ENCODE measurements around the gene ZNF236. TPM values are rescaled to one million over a fixed set of nuclear protein-coding genes. Genes with fewer than 3 reads are reported as not detected.

The ZNF236 gene
- total RNA-seq, 1 donor from 2014 or later, result 20.4 TPM

DNA sequence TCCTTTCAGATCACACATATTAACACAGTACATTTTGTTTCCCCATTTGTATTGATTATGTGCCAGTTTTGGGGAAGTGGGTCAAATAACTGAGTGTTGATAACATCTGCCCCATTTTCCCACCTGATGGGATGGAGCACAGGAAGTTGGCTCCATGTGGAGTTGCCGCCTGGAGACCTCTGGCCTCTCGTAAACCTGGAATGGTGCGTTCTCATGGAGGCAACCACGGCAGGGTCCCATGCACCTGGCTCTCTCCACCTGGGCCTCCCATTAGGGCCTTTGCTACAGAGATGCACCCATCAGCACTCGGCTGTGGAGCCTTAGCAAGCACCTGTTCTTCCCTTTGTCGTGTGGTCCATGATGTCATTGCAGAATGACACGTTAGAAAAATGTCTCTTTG, 179.6 kb downstream of the ZNF236 start:
- Mint-ChIP-seq H3K4me1 (ENCODE audit: unreplicated experiment) (peaks cover 17% of the 10 kb centered on the region), H3K9me3 (ENCODE audit: unreplicated experiment) (no peaks in the 10 kb centered on the region)

DNA sequence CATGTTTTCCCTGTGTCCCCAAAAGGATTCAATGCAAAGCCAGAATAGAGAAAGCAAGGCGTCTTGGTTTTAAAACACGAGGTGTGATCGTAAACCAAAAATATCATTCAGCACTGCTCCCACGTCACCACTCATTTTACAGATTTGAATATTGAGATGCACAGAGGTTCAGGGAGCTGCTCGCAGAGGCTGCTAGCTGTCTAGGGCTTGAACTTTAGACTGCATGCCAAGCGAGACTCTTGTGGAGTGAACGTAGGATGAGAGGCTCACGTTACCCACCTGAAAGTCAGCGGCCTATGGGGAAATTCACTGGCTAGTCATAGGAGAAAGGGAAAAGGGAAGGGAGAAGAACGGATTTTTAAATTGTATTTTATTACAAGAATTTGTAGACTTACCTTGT, 180.1 kb downstream of the ZNF236 start:
- H3K36me3 Mint-ChIP-seq (ENCODE audit: unreplicated experiment), result no peaks in the 10 kb centered on the region
- H3K4me1 Mint-ChIP-seq (ENCODE audit: unreplicated experiment), result peaks cover 22% of the 10 kb centered on the region
- no peak for DNase-seq (ENCODE audit: extremely low spot score, unreplicated experiment)
- no peaks in the 10 kb centered on the region for H3K27me3 Mint-ChIP-seq (ENCODE audit: unreplicated experiment)
- TF ChIP-seq, protein P1, sequence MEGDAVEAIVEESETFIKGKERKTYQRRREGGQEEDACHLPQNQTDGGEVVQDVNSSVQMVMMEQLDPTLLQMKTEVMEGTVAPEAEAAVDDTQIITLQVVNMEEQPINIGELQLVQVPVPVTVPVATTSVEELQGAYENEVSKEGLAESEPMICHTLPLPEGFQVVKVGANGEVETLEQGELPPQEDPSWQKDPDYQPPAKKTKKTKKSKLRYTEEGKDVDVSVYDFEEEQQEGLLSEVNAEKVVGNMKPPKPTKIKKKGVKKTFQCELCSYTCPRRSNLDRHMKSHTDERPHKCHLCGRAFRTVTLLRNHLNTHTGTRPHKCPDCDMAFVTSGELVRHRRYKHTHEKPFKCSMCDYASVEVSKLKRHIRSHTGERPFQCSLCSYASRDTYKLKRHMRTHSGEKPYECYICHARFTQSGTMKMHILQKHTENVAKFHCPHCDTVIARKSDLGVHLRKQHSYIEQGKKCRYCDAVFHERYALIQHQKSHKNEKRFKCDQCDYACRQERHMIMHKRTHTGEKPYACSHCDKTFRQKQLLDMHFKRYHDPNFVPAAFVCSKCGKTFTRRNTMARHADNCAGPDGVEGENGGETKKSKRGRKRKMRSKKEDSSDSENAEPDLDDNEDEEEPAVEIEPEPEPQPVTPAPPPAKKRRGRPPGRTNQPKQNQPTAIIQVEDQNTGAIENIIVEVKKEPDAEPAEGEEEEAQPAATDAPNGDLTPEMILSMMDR (IDR thresholded peaks at IDR 0.05), result no peak
- H3K9me3 Mint-ChIP-seq (ENCODE audit: unreplicated experiment), result no peaks in the 10 kb centered on the region
- H3K27ac Mint-ChIP-seq (ENCODE audit: unreplicated experiment), result no peak overlapping the region
- H3K4me3 Mint-ChIP-seq (ENCODE audit: unreplicated experiment), result no peak overlapping the region

More for the DNA sequence above, 179.6 kb downstream of the ZNF236 start:
- H3K4me3 Mint-ChIP-seq (ENCODE audit: unreplicated experiment), result no peak overlapping the region
- TF ChIP-seq, protein P1 (IDR thresholded peaks at IDR 0.05), result no peak
- peak overlapping the region; percentile 2 for H3K27ac Mint-ChIP-seq (ENCODE audit: unreplicated experiment)
- no peaks in the 10 kb centered on the region for H3K27me3 Mint-ChIP-seq (ENCODE audit: unreplicated experiment)
- no peaks in the 10 kb centered on the region for H3K36me3 Mint-ChIP-seq (ENCODE audit: unreplicated experiment)
- no peak for DNase-seq (ENCODE audit: extremely low spot score, unreplicated experiment)

DNA sequence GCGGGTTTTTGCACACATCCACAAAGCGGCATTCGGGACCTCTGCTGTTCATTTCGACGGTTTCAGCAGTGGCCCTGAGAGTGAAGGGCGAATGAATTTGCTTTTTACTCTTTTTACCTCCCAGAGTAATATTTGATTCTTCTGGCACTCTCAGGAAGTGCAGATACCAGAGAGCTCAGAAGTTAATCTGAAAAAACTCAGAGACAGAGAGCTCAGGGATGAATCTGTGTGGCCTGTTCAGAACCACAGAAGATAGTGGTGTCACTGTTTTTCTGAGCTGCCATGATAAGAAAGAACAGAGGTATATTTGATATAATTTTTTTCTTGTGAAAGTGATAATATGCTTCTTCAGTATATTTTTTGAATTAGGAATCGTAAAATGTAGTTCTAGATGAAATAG, 181.0 kb downstream of the ZNF236 start:
- H3K4me1 Mint-ChIP-seq (ENCODE audit: unreplicated experiment), result peaks cover 28% of the 10 kb centered on the region
- no peak for DNase-seq (ENCODE audit: extremely low spot score, unreplicated experiment)
- TF ChIP-seq, protein P1 (IDR thresholded peaks at IDR 0.05), result no peak
- no peaks in the 10 kb centered on the region for H3K36me3 Mint-ChIP-seq (ENCODE audit: unreplicated experiment)
- no peaks in the 10 kb centered on the region for H3K9me3 Mint-ChIP-seq (ENCODE audit: unreplicated experiment)
- H3K4me3 Mint-ChIP-seq (ENCODE audit: unreplicated experiment), result no peak overlapping the region
- no peak overlapping the region for H3K27ac Mint-ChIP-seq (ENCODE audit: unreplicated experiment)
- H3K27me3 Mint-ChIP-seq (ENCODE audit: unreplicated experiment), result no peaks in the 10 kb centered on the region

DNA sequence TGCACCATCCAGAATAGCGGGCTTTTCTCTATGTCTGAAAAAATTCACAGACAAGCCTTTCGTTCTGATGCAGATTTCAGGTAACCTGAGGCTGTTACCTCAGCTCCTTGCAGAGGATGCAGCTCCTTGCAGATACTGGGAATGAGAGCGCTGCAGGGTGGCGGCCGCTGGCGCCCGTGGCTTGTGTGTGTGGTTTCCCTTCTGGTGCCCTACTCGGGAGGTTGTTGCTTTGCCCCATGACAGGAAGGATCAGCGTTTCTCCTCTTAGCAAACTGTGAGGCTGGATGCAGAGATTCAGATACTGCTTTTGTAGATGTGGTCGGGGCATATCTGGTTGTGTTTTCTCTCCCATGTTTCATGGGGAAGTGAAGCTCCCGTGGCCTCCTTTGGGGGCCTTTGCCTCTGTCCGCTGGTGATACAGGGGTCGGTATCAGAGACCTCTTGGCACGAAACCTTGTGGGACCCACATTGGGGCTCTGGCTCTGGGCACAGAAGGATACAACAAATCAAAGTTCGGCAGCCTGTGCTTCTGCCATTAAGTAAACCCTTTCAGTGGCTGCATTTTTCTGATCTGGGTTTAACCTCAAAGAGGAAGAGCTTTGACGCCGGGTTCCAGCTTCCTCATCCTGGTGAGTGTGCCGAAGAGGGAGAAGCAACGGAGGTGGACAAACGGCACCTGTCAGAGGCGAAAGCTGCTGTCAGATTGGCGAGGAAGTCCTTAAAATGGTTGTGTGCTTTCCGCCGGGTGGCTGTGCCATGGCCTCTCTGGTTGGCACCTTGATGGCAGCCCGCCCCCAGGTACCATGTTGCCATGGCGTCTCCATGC, 182.4 kb downstream of the ZNF236 start:
- Mint-ChIP-seq H3K4me3 (ENCODE audit: unreplicated experiment) (no peak overlapping the region), H3K27ac (ENCODE audit: unreplicated experiment) (no peak overlapping the region), H3K36me3 (ENCODE audit: unreplicated experiment) (no peaks in the 10 kb centered on the region), H3K27me3 (ENCODE audit: unreplicated experiment) (no peaks in the 10 kb centered on the region), H3K9me3 (ENCODE audit: unreplicated experiment) (no peaks in the 10 kb centered on the region), H3K4me1 (ENCODE audit: unreplicated experiment) (peaks cover 34% of the 10 kb centered on the region)
- DNase-seq (ENCODE audit: extremely low spot score, unreplicated experiment), result peak; percentile 56
- TF ChIP-seq, protein P1 (IDR thresholded peaks at IDR 0.05), result no peak

DNA sequence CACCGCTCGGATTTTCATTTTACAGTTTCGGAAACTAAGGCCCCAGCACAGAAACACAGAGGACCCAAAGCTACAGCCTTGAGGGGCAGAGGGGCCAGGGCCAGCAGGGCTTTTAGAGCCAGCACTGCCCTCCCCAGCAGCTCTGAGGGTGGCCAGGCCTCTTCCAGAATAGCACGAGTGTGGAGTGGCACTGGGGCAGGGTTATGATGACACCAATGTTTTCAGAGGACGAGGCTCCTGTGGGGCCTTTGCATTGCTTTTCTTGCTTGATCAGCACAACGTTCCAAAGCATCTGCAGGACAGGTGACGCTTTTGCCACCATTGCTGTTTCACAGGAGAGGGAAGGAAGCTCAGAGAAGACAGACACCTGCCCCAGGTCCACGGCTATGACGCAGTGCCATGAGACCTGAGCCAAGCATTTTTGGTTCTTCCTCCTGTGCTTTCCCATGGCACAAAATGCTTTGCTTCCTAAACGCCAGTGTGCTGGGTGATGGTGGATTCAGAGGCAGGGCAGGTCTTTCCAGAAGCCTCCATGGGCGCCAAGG, 183.4 kb downstream of the ZNF236 start:
- TF ChIP-seq, protein P1 (IDR thresholded peaks at IDR 0.05), result no peak
- H3K9me3 Mint-ChIP-seq (ENCODE audit: unreplicated experiment), result no peaks in the 10 kb centered on the region
- no peak overlapping the region for H3K27ac Mint-ChIP-seq (ENCODE audit: unreplicated experiment)
- no peaks in the 10 kb centered on the region for H3K27me3 Mint-ChIP-seq (ENCODE audit: unreplicated experiment)
- DNase-seq (ENCODE audit: extremely low spot score, unreplicated experiment), result no peak
- no peaks in the 10 kb centered on the region for H3K36me3 Mint-ChIP-seq (ENCODE audit: unreplicated experiment)
- peaks cover 30% of the 10 kb centered on the region for H3K4me1 Mint-ChIP-seq (ENCODE audit: unreplicated experiment)
- no peak overlapping the region for H3K4me3 Mint-ChIP-seq (ENCODE audit: unreplicated experiment)
